Fibroblast of lung (primary cell): ENCODE data around the gene TRERF1. TPM values are rescaled to one million over a fixed set of nuclear protein-coding genes. Genes with fewer than 3 reads are reported as not detected.

Source experiments
- DNase-seq, 2 donors: peaks; one replicate each; pipeline versions ENCODE4 v3.0.0 to v3.0.0-alpha.2; 2010; ENCODE audit warnings: low read depth in 2 of 2
- H2AFZ ChIP-seq: 2 replicates; pipeline ENCODE4 v1.5.1; 2012; ENCODE audit warnings: low read length, control low read depth, inconsistent platforms
- H3K27ac ChIP-seq: 2 replicates; pipeline ENCODE4 v1.5.1; 2011; ENCODE audit warnings: low read length, control low read depth; ENCODE audit not compliant: insufficient read depth
- H3K27me3 ChIP-seq: 2 replicates; pipeline ENCODE4 v1.5.1; 2011; ENCODE audit warnings: mild to moderate bottlenecking, low read length; ENCODE audit not compliant: control insufficient read depth, insufficient read depth
- H3K36me3 ChIP-seq: 2 replicates; pipeline ENCODE4 v1.5.1; 2011; ENCODE audit warnings: low read length; ENCODE audit not compliant: control insufficient read depth, insufficient read depth
- H3K4me1 ChIP-seq: 2 replicates; pipeline ENCODE4 v1.5.1; 2011; ENCODE audit warnings: low read length; ENCODE audit not compliant: control insufficient read depth, insufficient read depth; ENCODE audit errors: extremely low read depth
- H3K4me2 ChIP-seq: 2 replicates; pipeline ENCODE4 v1.5.1; 2011; ENCODE audit warnings: low read length, control low read depth; ENCODE audit not compliant: insufficient read depth; ENCODE audit errors: extremely low read depth
- H3K4me3 ChIP-seq, 4 experiments: fragments of 200-600 bp in 1 of 4; sonication (generic) in 1 of 4; replicated peaks in 1 of 4; 2 replicates each; pipeline ENCODE4 v1.5.1; 2011 to 2016; ENCODE audit warnings: low read length in 4 of 4, low read depth in 3 of 4, mild to moderate bottlenecking in 3 of 4, control low read depth in 2 of 4, inconsistent platforms in 1 of 4, mixed read lengths in 1 of 4; ENCODE audit not compliant: insufficient read depth in 1 of 4; ENCODE audit errors: control extremely low read depth in 1 of 4
- H3K79me2 ChIP-seq: 2 replicates; pipeline ENCODE4 v1.5.1; 2012; ENCODE audit warnings: mild to moderate bottlenecking, low read length, inconsistent platforms; ENCODE audit not compliant: control insufficient read depth, insufficient read depth
- H3K9ac ChIP-seq: 2 replicates; pipeline ENCODE4 v1.5.1; 2011; ENCODE audit warnings: mild to moderate bottlenecking, low read length, control low read depth; ENCODE audit not compliant: insufficient read depth
- H3K9me3 ChIP-seq: 2 replicates; pipeline ENCODE4 v1.5.1; 2012; ENCODE audit warnings: low read depth, low read length; ENCODE audit not compliant: control insufficient read depth, insufficient read depth
- H4K20me1 ChIP-seq: 2 replicates; pipeline ENCODE4 v1.5.1; 2011; ENCODE audit warnings: low read length; ENCODE audit not compliant: control insufficient read depth, insufficient read depth; ENCODE audit errors: extremely low read depth
- EZH2 ChIP-seq: IDR thresholded peaks from 2 replicates; pipeline ENCODE4 v1.5.1; 2012; ENCODE audit warnings: low read length, control low read depth, mild to moderate bottlenecking; ENCODE audit errors: missing control alignments
- polyA plus RNA-seq, 2 donors: library from polyadenylated mRNA; depleted of rRNA in 1 of 2; stranded (reverse) in 1 of 2; unstranded in 1 of 2; fragments of >200 nt; gene quantifications; 2 replicates each; pipeline ENCODE4 v1.2.1, GENCODE V29; 2011 to 2012; ENCODE audit warnings: missing spikeins in 1 of 2
- total RNA-seq: library from RNA; depleted of rRNA; stranded (reverse); fragments of >200 nt; gene quantifications from 2 replicates; pipeline ENCODE4 v1.2.1, GENCODE V29; 2014
- TF ChIP-seq, protein P1 (sequence below), 2 donors: IDR thresholded peaks in 1 of 2; conservative IDR thresholded peaks in 1 of 2; 1 replicate in 1 of 2; 2 replicates in 1 of 2; pipeline ENCODE4 v1.5.1; 2011 to 2012; ENCODE audit warnings: low read length in 2 of 2, control low read depth in 1 of 2, inconsistent platforms in 1 of 2, low read depth in 1 of 2, mild to moderate bottlenecking in 1 of 2

TRERF1 gene
- total and polyA plus RNA-seq, 2 donors (not counting 1 experiment from before 2014, with no cell fraction given), result 6.3 to 8.3 TPM

DNA sequence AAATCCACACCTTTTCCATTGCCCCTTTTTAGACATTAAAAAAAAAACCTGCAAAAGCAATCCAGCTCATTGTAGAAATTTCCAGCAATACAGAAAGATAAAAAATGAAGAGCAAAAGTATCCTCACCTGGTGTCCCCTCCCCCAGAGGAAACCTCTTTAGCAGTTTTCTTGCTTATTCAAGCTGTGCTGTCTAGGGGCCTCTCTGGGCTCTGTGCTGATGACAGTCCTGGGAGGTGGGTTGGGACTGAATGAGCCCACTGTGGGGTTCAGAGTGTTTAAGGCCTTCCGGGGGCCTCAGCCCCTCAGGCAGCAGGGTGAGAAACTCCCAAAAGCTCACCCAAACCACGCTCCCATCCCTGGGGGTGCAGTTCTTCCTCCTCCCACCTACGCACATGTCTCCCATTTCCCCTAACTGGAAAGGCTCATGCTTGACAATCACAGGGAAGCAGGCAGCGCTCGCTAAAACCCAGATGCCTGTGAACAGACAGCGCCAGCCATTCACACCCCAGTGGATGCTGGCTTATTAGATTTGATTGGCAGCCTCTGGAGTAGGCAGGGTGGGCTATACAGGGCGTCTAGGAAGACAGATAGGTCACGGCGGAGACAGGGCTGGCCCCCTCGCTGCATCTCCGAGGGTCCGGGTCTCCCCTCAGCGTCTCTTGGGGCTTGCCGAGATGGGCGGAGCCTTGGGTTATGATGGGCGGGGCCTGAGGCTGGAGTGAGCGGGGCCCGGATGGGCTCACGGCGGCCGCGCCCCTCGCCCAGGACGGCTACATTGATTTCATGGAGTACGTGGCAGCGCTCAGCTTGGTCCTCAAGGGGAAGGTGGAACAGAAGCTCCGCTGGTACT is 274.0 kb downstream of the TRERF1 start:
- no peak for TF ChIP-seq EZH2
- TF ChIP-seq, protein P1, sequence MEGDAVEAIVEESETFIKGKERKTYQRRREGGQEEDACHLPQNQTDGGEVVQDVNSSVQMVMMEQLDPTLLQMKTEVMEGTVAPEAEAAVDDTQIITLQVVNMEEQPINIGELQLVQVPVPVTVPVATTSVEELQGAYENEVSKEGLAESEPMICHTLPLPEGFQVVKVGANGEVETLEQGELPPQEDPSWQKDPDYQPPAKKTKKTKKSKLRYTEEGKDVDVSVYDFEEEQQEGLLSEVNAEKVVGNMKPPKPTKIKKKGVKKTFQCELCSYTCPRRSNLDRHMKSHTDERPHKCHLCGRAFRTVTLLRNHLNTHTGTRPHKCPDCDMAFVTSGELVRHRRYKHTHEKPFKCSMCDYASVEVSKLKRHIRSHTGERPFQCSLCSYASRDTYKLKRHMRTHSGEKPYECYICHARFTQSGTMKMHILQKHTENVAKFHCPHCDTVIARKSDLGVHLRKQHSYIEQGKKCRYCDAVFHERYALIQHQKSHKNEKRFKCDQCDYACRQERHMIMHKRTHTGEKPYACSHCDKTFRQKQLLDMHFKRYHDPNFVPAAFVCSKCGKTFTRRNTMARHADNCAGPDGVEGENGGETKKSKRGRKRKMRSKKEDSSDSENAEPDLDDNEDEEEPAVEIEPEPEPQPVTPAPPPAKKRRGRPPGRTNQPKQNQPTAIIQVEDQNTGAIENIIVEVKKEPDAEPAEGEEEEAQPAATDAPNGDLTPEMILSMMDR (conservative IDR thresholded peaks at IDR 0.05 in 1 of 2, IDR thresholded peaks at IDR 0.05 in 1 of 2; ENCODE audit: low read depth in 1 of 2, low read length in 2 of 2), result no peak

DNA sequence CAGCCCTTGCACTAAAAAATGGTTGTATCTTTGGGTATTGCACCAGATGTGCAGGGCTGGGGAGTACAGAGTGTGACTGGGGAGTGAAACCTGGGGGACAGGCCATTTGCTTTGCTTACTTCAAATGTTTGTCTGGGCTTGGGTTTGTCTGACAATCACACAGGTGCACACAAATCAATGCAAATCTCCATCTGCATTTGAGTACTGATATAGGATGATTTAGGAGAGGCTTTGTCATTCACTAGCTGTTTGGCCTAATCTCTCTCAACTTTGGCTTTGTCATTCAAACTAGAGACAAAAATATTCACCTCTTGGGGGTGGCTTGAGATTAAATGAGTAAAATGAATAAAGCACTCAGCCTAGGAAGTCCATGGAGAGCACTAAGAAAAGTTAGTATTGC is 274.7 kb downstream of the TRERF1 start:
- Histone ChIP-seq H3K4me1 (no peaks in the 10 kb centered on the region), H3K9me3 (no peaks in the 10 kb centered on the region)

More for the DNA sequence above, 274.0 kb downstream of the TRERF1 start:
- Histone ChIP-seq H2AFZ (no peak overlapping the region), H3K4me2 (no peak overlapping the region), H3K9me3 (no peaks in the 10 kb centered on the region), H3K4me3 (peak overlapping the region in 1 of 4 experiments; percentile 10), H3K79me2 (no peaks in the 10 kb centered on the region), H3K9ac (no peak overlapping the region), H3K4me1 (no peaks in the 10 kb centered on the region), H3K36me3 (no peaks in the 10 kb centered on the region), H3K27me3 (no peaks in the 10 kb centered on the region), H4K20me1 (no peaks in the 10 kb centered on the region), H3K27ac (no peak overlapping the region)
- DNase-seq, result no peak

DNA sequence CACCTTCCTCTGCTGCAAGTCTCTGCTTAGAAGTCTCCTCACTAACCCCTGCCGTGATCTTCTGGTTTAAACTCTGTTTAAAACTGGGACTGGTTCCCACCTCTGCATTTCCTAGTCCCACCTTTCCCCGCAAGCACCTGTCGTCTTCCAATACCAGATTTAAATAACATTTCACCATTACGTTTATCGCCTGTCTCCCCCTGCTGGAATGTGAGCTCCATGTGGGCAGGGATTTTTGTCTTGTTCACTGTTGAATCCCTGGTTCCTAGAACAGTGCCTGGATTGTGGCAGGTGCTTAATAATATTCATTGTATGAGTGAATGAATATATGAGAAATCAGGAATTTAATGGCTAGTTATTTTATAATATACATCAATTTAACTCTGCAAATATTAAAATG is 275.9 kb downstream of the TRERF1 start:
- no peaks in the 10 kb centered on the region for H3K27me3 ChIP-seq
- H3K36me3 ChIP-seq, result no peaks in the 10 kb centered on the region
- H3K9me3 ChIP-seq, result no peaks in the 10 kb centered on the region
- no peak overlapping the region for H3K4me2 ChIP-seq
- H3K79me2 ChIP-seq, result no peaks in the 10 kb centered on the region
- TF ChIP-seq, protein P1 (conservative IDR thresholded peaks at IDR 0.05 in 1 of 2, IDR thresholded peaks at IDR 0.05 in 1 of 2; ENCODE audit: low read depth in 1 of 2, low read length in 2 of 2), result peak; percentile 20 to 31
- no peak for TF ChIP-seq EZH2
- H3K27ac ChIP-seq, result no peak overlapping the region
- no peaks in the 10 kb centered on the region for H4K20me1 ChIP-seq
- no peaks in the 10 kb centered on the region for H3K4me1 ChIP-seq
- DNase-seq, result no peak
- no peak overlapping the region for H3K4me3 ChIP-seq
- no peak overlapping the region for H3K9ac ChIP-seq
- no peak overlapping the region for H2AFZ ChIP-seq

More for the DNA sequence above, 274.7 kb downstream of the TRERF1 start:
- Histone ChIP-seq H3K4me3 (no peak overlapping the region), H3K27me3 (no peaks in the 10 kb centered on the region), H3K27ac (no peak overlapping the region), H3K9ac (no peak overlapping the region), H3K4me2 (no peak overlapping the region), H4K20me1 (no peaks in the 10 kb centered on the region), H3K36me3 (no peaks in the 10 kb centered on the region), H2AFZ (no peak overlapping the region), H3K79me2 (no peaks in the 10 kb centered on the region)
- no peak for DNase-seq
- TF ChIP-seq, protein P1 (conservative IDR thresholded peaks at IDR 0.05 in 1 of 2, IDR thresholded peaks at IDR 0.05 in 1 of 2; ENCODE audit: low read depth in 1 of 2, low read length in 2 of 2), result no peak
- TF ChIP-seq EZH2, result no peak

Other genes with a start within 250 kb of the TRERF1 start
- gene MRPS10, start 234.1 kb downstream of the TRERF1 start, total RNA-seq, result 46.5 and 67.5 TPM in 2 replicates
- gene MRPS10, start 234.1 kb downstream of the TRERF1 start, polyA plus RNA-seq, result 70.9 and 74.1 TPM in 2 replicates
- 28.5 and 34.7 TPM in 2 replicates for gene UBR2, start 112.1 kb upstream of the TRERF1 start, total RNA-seq
- 14.4 and 17.9 TPM in 2 replicates for gene UBR2, start 112.1 kb upstream of the TRERF1 start, polyA plus RNA-seq